ENCODE data around the gene PREX1.

The PREX1 gene

DNA sequence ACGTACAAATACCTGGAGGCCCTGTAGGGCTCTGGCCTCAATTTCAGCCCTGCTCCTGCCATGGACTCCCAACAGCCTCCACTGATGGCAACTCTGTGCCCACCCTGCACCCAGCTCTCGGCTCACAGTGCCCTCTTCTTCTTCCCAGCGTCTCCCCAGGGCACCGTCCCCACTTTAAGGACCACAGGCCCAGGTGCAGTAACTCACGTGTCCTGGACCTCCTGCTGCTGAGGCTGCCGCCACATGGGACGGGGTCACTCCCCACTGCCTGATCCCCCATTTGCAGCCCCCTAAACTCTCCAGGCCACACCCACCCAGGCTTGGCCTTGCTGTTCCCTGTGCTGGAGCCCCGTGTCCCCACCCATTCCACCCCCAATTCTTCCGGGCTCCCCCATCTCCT is 223.4 kb downstream of the PREX1 start:
- Histone ChIP-seq H3K36me3 (ENCODE audit: control insufficient read depth in 4 of 4, insufficient read depth in 4 of 4, low read length in 3 of 4) (no peaks in the 10 kb centered on the region), H3K27me3 (replicated peaks in 2 of 5; ENCODE audit: control insufficient read depth in 4 of 5, insufficient read depth in 5 of 5, low read length in 4 of 5) (peaks cover 0 to 6% (median 0%) of the 10 kb centered on the region in 5 experiments), H3K9me3 (ENCODE audit: control extremely low read depth in 1 of 5, control insufficient read depth in 4 of 5, insufficient read depth in 2 of 5, low read depth in 1 of 5, low read length in 4 of 5) (peaks cover 0 to 1% (median 0%) of the 10 kb centered on the region in 5 experiments), H3K4me3 (ENCODE audit: control insufficient read depth in 1 of 7, extremely low read depth in 1 of 7, insufficient read depth in 4 of 7, low read depth in 2 of 7, low read length in 6 of 7) (no peak overlapping the region), H3K4me1 (ENCODE audit: control extremely low read depth in 1 of 4, control insufficient read depth in 4 of 4, insufficient read depth in 4 of 4, low read length in 3 of 4) (no peaks in the 10 kb centered on the region), H3K27ac (ENCODE audit: insufficient read depth in 1 of 2, low read depth in 1 of 2, low read length in 2 of 2, poor library complexity in 1 of 2, severe bottlenecking in 2 of 2) (no peak overlapping the region)
- no peak for DNase-seq
- POLR2A ChIA-PET: no interaction called here
- WGBS (ENCODE audit: insufficient coverage): 92% methylated on average over 9 of the region's 9 CpGs
- CTCF ChIA-PET: no interaction called here

DNA sequence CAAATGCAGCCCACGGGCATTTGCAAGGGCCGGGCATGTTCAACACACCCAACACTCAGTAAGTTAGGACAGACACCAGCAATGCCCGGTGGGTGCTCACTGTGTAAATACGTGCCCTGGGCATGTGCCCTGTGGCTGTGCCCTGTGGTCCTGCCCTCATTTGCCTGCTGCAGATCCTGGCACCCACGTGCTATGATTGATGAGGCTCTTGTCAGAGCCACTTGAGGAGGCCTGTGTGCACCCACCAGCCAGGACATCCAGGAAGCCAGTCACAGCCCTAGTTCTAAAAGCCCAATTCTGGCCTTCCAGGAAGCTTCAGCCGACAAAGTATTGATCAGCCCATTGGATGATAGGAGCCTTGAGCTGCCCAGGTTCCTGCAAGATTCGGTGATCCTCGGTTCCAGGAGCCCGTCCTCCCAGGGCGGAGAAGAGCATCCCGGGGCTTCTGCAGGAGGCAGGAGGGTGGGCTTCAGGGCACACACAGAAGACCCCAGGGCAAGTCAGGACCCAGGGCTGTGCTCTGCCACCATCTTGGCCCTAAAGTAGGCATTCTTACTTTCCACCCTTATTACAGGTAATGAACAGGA is 223.9 kb downstream of the PREX1 start:
- 82% methylated on average over 11 of the region's 11 CpGs for WGBS (ENCODE audit: insufficient coverage)
- CTCF ChIA-PET: no interaction called here
- no peak for DNase-seq
- H3K9me3 ChIP-seq (ENCODE audit: control extremely low read depth in 1 of 5, control insufficient read depth in 4 of 5, insufficient read depth in 2 of 5, low read depth in 1 of 5, low read length in 4 of 5): peaks cover 0 to 1% (median 0%) of the 10 kb centered on the region in 5 experiments
- H3K27ac ChIP-seq (ENCODE audit: insufficient read depth in 1 of 2, low read depth in 1 of 2, low read length in 2 of 2, poor library complexity in 1 of 2, severe bottlenecking in 2 of 2): no peak overlapping the region
- POLR2A ChIA-PET: no interaction called here
- no peaks in the 10 kb centered on the region for H3K36me3 ChIP-seq (ENCODE audit: control insufficient read depth in 4 of 4, insufficient read depth in 4 of 4, low read length in 3 of 4)
- peaks cover 0 to 6% (median 0%) of the 10 kb centered on the region in 5 experiments for H3K27me3 ChIP-seq (replicated peaks in 2 of 5; ENCODE audit: control insufficient read depth in 4 of 5, insufficient read depth in 5 of 5, low read length in 4 of 5)
- H3K4me1 ChIP-seq (ENCODE audit: control extremely low read depth in 1 of 4, control insufficient read depth in 4 of 4, insufficient read depth in 4 of 4, low read length in 3 of 4): no peaks in the 10 kb centered on the region
- H3K4me3 ChIP-seq (ENCODE audit: control insufficient read depth in 1 of 7, extremely low read depth in 1 of 7, insufficient read depth in 4 of 7, low read depth in 2 of 7, low read length in 6 of 7): no peak overlapping the region

DNA sequence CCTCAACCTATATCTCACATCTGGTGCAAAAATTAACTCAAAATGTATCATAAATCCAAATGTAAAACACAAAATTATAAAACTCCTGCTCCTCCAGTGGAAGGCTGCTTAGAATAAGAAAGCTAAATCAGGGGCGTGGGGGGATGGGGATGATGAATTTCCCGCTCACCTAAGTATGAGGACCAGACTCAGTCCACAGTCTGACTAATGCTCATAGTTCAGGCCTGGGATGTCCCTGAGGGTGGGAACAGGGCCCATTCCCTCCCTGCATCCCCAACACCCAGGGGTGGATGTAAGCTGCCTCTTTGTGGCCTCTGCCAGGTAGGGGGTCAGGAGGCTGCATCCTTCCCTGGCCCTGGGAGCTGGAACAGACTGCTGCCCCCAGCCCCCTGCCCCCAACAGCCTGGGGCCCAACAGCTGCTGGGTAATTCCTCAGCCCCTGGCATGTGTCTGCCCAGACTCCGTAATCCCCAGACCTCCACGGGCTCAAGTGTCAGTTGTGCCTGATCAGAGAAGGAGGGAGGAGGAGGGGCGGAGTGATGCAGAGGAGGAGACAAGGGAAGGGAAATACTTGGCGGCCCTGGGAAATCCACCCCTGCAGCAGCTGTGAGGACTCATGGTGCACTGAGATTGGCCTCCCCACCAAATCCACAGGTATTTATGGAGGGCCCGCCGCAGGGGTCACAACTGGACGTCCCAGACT is 224.5 kb downstream of the PREX1 start:
- Histone ChIP-seq H3K4me1 (ENCODE audit: control extremely low read depth in 1 of 4, control insufficient read depth in 4 of 4, insufficient read depth in 4 of 4, low read length in 3 of 4) (no peaks in the 10 kb centered on the region), H3K36me3 (ENCODE audit: control insufficient read depth in 4 of 4, insufficient read depth in 4 of 4, low read length in 3 of 4) (no peaks in the 10 kb centered on the region), H3K27ac (ENCODE audit: insufficient read depth in 1 of 2, low read depth in 1 of 2, low read length in 2 of 2, poor library complexity in 1 of 2, severe bottlenecking in 2 of 2) (no peak overlapping the region), H3K4me3 (ENCODE audit: control insufficient read depth in 1 of 7, extremely low read depth in 1 of 7, insufficient read depth in 4 of 7, low read depth in 2 of 7, low read length in 6 of 7) (no peak overlapping the region), H3K9me3 (ENCODE audit: control extremely low read depth in 1 of 5, control insufficient read depth in 4 of 5, insufficient read depth in 2 of 5, low read depth in 1 of 5, low read length in 4 of 5) (peaks cover 0 to 1% (median 0%) of the 10 kb centered on the region in 5 experiments), H3K27me3 (replicated peaks in 2 of 5; ENCODE audit: control insufficient read depth in 4 of 5, insufficient read depth in 5 of 5, low read length in 4 of 5) (peaks cover 0 to 6% (median 0%) of the 10 kb centered on the region in 5 experiments)
- CTCF ChIA-PET: no interaction called here
- DNase-seq: no peak
- WGBS (ENCODE audit: insufficient coverage): 89% methylated on average over 7 of the region's 9 CpGs
- POLR2A ChIA-PET: no interaction called here

DNA sequence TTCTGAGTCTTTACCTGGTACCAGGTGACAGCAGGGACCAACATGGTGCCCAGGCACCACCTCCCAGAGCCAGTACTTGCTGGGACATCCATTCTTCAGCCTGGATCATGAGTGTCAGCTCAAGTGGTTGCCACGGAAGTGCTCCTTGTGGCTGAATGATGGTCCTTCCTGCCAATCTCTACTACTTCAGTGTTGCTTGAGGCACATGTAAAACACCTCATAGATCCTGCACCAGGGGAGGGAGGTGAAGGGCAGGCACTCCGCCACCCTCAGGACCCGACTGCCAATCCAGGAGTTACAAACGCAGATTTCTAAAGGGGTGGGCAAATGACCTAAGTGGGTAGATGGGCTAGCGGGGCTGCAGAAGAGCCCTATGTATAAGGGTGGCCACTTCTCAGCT is 226.0 kb downstream of the PREX1 start:
- Histone ChIP-seq H3K36me3 (ENCODE audit: control insufficient read depth in 4 of 4, insufficient read depth in 4 of 4, low read length in 3 of 4) (no peaks in the 10 kb centered on the region), H3K4me1 (ENCODE audit: control extremely low read depth in 1 of 4, control insufficient read depth in 4 of 4, insufficient read depth in 4 of 4, low read length in 3 of 4) (no peaks in the 10 kb centered on the region), H3K27ac (ENCODE audit: insufficient read depth in 1 of 2, low read depth in 1 of 2, low read length in 2 of 2, poor library complexity in 1 of 2, severe bottlenecking in 2 of 2) (no peak overlapping the region), H3K4me3 (ENCODE audit: control insufficient read depth in 1 of 7, extremely low read depth in 1 of 7, insufficient read depth in 4 of 7, low read depth in 2 of 7, low read length in 6 of 7) (no peak overlapping the region), H3K9me3 (ENCODE audit: control extremely low read depth in 1 of 5, control insufficient read depth in 4 of 5, insufficient read depth in 2 of 5, low read depth in 1 of 5, low read length in 4 of 5) (peaks cover 0 to 1% (median 0%) of the 10 kb centered on the region in 5 experiments), H3K27me3 (replicated peaks in 2 of 5; ENCODE audit: control insufficient read depth in 4 of 5, insufficient read depth in 5 of 5, low read length in 4 of 5) (peaks cover 0 to 6% (median 0%) of the 10 kb centered on the region in 5 experiments)
- DNase-seq: no peak
- 100% methylated on average over 1 of the region's 5 CpGs for WGBS (ENCODE audit: insufficient coverage)
- ChIA-PET CTCF (no interaction called here), POLR2A (no interaction called here)

DNA sequence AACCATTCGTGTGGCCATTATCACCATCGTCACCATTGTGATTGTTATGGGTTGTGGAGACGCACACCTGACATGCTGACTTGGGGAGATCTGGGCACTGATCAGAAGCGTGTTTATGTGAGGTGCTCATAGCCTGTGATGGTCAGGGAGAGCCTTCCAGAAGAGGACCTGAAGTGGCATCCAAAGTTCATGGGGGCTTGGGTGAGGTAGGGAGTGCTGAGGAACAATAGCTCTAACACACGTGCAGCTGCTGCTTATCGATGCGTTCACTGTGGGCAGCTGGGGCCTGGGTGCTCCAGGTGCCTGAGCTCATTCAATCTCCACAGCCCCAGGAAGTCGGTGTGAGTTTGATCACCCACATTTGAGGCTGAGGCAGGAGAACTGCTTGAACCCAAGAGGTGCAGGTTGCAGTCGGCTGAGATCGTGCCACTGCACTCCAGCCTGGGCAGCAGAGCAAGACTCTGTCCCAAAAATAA is 227.3 kb downstream of the PREX1 start:
- no peak for DNase-seq

DNA sequence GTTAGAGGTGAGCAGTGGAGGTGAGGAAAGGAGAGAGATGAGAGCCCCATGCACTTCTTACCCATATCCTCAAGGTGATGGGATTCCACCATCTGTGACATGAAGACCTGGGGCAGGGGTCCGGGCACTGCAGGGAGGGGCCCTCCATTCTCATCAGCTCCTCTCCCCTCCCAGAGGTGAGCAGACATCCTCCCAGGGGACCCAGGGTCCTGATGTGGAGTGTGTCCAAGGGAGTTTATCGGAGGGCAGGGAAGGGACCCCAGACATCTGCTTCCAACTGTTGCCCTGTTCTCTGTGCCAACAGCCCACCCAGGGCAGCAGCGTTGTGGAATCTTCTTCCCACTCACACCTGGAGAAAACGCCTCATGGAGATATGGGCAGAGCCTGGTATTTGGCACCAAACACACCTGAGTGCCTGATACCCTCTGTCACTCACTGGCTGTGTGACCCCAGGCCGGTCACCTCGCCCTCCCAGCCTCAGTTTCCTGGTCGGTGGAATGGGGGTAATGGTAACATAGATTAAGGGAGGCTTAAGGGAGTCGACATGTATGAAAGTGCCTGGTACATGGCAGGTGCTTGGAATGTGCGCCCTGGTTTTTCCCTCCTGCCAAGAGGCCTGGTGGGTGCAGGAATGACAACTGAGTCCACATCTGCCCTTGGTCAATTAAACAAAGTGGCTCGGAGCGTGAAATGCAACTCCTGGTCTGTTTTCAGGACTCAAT is 227.9 kb downstream of the PREX1 start:
- no peaks in the 10 kb centered on the region for H3K36me3 ChIP-seq (ENCODE audit: control insufficient read depth in 4 of 4, insufficient read depth in 4 of 4, low read length in 3 of 4)
- WGBS (ENCODE audit: insufficient coverage): 98% methylated on average over 8 of the region's 11 CpGs
- H3K27ac ChIP-seq (ENCODE audit: insufficient read depth in 1 of 2, low read depth in 1 of 2, low read length in 2 of 2, poor library complexity in 1 of 2, severe bottlenecking in 2 of 2): no peak overlapping the region
- no peak overlapping the region for H3K4me3 ChIP-seq (ENCODE audit: control insufficient read depth in 1 of 7, extremely low read depth in 1 of 7, insufficient read depth in 4 of 7, low read depth in 2 of 7, low read length in 6 of 7)
- no peak for DNase-seq
- no peaks in the 10 kb centered on the region for H3K4me1 ChIP-seq (ENCODE audit: control extremely low read depth in 1 of 4, control insufficient read depth in 4 of 4, insufficient read depth in 4 of 4, low read length in 3 of 4)
- H3K27me3 ChIP-seq (replicated peaks in 2 of 5; ENCODE audit: control insufficient read depth in 4 of 5, insufficient read depth in 5 of 5, low read length in 4 of 5): peaks cover 0 to 4% (median 0%) of the 10 kb centered on the region in 5 experiments
- CTCF ChIA-PET: no interaction called here
- peaks cover 0 to 2% (median 0%) of the 10 kb centered on the region in 5 experiments for H3K9me3 ChIP-seq (ENCODE audit: control extremely low read depth in 1 of 5, control insufficient read depth in 4 of 5, insufficient read depth in 2 of 5, low read depth in 1 of 5, low read length in 4 of 5)
- POLR2A ChIA-PET: no interaction called here

More for the DNA sequence above, 227.3 kb downstream of the PREX1 start:
- no peak overlapping the region for H3K27ac ChIP-seq (ENCODE audit: insufficient read depth in 1 of 2, low read depth in 1 of 2, low read length in 2 of 2, poor library complexity in 1 of 2, severe bottlenecking in 2 of 2)
- peaks cover 0 to 2% (median 0%) of the 10 kb centered on the region in 5 experiments for H3K9me3 ChIP-seq (ENCODE audit: control extremely low read depth in 1 of 5, control insufficient read depth in 4 of 5, insufficient read depth in 2 of 5, low read depth in 1 of 5, low read length in 4 of 5)
- WGBS (ENCODE audit: insufficient coverage): 92% methylated on average over 10 of the region's 10 CpGs
- peaks cover 0 to 4% (median 0%) of the 10 kb centered on the region in 5 experiments for H3K27me3 ChIP-seq (replicated peaks in 2 of 5; ENCODE audit: control insufficient read depth in 4 of 5, insufficient read depth in 5 of 5, low read length in 4 of 5)
- POLR2A ChIA-PET: no interaction called here
- no peaks in the 10 kb centered on the region for H3K36me3 ChIP-seq (ENCODE audit: control insufficient read depth in 4 of 4, insufficient read depth in 4 of 4, low read length in 3 of 4)
- H3K4me1 ChIP-seq (ENCODE audit: control extremely low read depth in 1 of 4, control insufficient read depth in 4 of 4, insufficient read depth in 4 of 4, low read length in 3 of 4): no peaks in the 10 kb centered on the region
- CTCF ChIA-PET: no interaction called here
- H3K4me3 ChIP-seq (ENCODE audit: control insufficient read depth in 1 of 7, extremely low read depth in 1 of 7, insufficient read depth in 4 of 7, low read depth in 2 of 7, low read length in 6 of 7): no peak overlapping the region

Data from common myeloid progenitor, CD34-positive (primary cell).